ENCODE results near the gene SVIL.
"Not testable (repeated sequence)": the region's sequence is repeated elsewhere in the genome, so short reads cannot be mapped to it uniquely, and the experiment has no call there.

The SVIL gene

GRCh38 chr10:29619241-29619669 lies 15.5 kb downstream of the SVIL start:
- DNase-seq: no peak

GRCh38 chr10:29618341-29619171 lies 16.2 kb downstream of the SVIL start:
- DNase-seq: no peak

GRCh38 chr10:29617880-29618340 lies 16.9 kb downstream of the SVIL start:
- DNase-seq: no peak

- no peak for DNase-seq
Observed at GRCh38 chr10:29616542-29616941, 18.2 kb downstream of the SVIL start.

GRCh38 chr10:29615195-29615594 lies 19.6 kb downstream of the SVIL start:
- no peak for DNase-seq

GRCh38 chr10:29614289-29614688 lies 20.5 kb downstream of the SVIL start:
- not testable (repeated sequence) for DNase-seq

GRCh38 chr10:29613791-29614190 lies 21.0 kb downstream of the SVIL start:
- no peak for DNase-seq

- no peak for DNase-seq
Observed at GRCh38 chr10:29613196-29613595, 21.6 kb downstream of the SVIL start.

- DNase-seq: no peak
Observed at GRCh38 chr10:29612657-29613056, 22.1 kb downstream of the SVIL start.

GRCh38 chr10:29611781-29612381 lies 22.9 kb downstream of the SVIL start:
- DNase-seq: no peak

- DNase-seq: no peak
Observed at GRCh38 chr10:29610876-29611647, 23.7 kb downstream of the SVIL start.

- DNase-seq: not testable (repeated sequence)
Observed at GRCh38 chr10:29610331-29610730, 24.4 kb downstream of the SVIL start.

- DNase-seq: no peak
Observed at GRCh38 chr10:29609696-29610095, 25.1 kb downstream of the SVIL start.

- no peak for DNase-seq
Observed at GRCh38 chr10:29608476-29609301, 26.1 kb downstream of the SVIL start.

- no peak for DNase-seq
Observed at GRCh38 chr10:29608062-29608461, 26.7 kb downstream of the SVIL start.

GRCh38 chr10:29607576-29607975 lies 27.2 kb downstream of the SVIL start:
- no peak for DNase-seq

GRCh38 chr10:29606693-29607092 lies 28.1 kb downstream of the SVIL start:
- not testable (repeated sequence) for DNase-seq

- DNase-seq: no peak
Observed at GRCh38 chr10:29604291-29604825, 30.4 kb downstream of the SVIL start.

GRCh38 chr10:29603223-29603896 lies 31.4 kb downstream of the SVIL start:
- DNase-seq: no peak

- no peak for DNase-seq
Observed at GRCh38 chr10:29600821-29601220, 34.0 kb downstream of the SVIL start.

- DNase-seq: no peak
Observed at GRCh38 chr10:29600067-29600466, 34.7 kb downstream of the SVIL start.

- DNase-seq: no peak
Observed at GRCh38 chr10:29598851-29599311, 35.9 kb downstream of the SVIL start.

All from NCI-H2081 treated with DMSO at 0.1 percent for 48 hours (cell line).